Measurements from ENCODE around the gene CEBPE. TPM values are rescaled to one million over a fixed set of nuclear protein-coding genes. Genes with fewer than 3 reads are reported as not detected.

CEBPE gene
- total RNA-seq, 1 experiment from 2014 or later: not detected

DNA sequence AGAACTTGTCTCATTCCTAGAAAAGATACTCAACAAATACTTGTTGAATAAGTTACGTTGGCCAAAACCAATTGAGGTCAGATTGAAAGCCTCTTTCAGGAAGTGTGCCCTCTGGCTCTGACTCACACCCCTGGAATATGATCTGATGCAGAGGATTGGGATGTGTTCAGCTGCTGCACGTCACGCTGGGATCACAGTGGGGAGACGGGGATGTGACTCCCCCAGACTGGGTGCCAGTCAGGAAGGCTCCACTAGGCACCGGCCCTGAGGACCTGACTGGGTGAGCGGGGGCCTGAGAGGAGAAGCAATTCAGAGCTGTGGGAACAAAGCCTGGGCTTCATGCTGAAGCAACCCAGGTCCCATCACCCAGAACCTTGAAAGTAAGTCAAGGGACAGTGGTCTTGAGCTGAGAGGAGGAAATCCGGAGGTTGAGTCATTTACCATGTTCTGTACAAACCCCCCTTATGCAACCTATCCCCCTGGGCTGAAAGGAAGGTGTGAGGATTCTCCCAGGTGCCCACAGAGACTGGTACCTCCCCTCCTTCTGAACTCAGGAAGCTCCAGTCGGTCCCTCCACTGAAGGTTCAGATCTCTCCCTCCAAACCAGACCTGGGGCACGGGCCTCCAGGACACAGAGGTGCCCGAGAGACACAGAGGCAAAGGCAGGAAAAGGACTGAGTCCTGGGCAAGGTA is 3.9 kb downstream of the CEBPE start:
- CTCF ChIA-PET: interaction anchor here (0.5 to 0.8 kb wide), 2 partner anchors 46 to 87 kb away, joined by 3 read pairs; no protein-coding TSS in a partner anchor
- intact Hi-C loops (cut with micrococcal nuclease; ENCODE audit: unreplicated experiment): no loop called here
- DNase-seq: no peak
- no peaks in the 10 kb centered on the region for H3K9me3 Mint-ChIP-seq (ENCODE audit: unreplicated experiment)
- no peaks in the 10 kb centered on the region for H3K27me3 Mint-ChIP-seq (ENCODE audit: insufficient read depth, unreplicated experiment)
- BruUV-seq (replicated peaks): no TSS peak
- H3K36me3 ChIP-seq (ENCODE audit: control insufficient read depth, insufficient read depth, low read length): no peaks in the 10 kb centered on the region
- H3K9me3 ChIP-seq: no peaks in the 10 kb centered on the region
- TF ChIP-seq, protein P1, sequence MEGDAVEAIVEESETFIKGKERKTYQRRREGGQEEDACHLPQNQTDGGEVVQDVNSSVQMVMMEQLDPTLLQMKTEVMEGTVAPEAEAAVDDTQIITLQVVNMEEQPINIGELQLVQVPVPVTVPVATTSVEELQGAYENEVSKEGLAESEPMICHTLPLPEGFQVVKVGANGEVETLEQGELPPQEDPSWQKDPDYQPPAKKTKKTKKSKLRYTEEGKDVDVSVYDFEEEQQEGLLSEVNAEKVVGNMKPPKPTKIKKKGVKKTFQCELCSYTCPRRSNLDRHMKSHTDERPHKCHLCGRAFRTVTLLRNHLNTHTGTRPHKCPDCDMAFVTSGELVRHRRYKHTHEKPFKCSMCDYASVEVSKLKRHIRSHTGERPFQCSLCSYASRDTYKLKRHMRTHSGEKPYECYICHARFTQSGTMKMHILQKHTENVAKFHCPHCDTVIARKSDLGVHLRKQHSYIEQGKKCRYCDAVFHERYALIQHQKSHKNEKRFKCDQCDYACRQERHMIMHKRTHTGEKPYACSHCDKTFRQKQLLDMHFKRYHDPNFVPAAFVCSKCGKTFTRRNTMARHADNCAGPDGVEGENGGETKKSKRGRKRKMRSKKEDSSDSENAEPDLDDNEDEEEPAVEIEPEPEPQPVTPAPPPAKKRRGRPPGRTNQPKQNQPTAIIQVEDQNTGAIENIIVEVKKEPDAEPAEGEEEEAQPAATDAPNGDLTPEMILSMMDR (IDR thresholded peaks at IDR 0.05; ENCODE audit: insufficient read depth in 1 of 2, low read depth in 1 of 2, low read length in 1 of 2, severe bottlenecking in 1 of 2, unreplicated experiment in 1 of 2): no peak
- no peaks in the 10 kb centered on the region for H3K36me3 Mint-ChIP-seq (ENCODE audit: insufficient read depth, unreplicated experiment)
- no peaks in the 10 kb centered on the region for H3K4me1 ChIP-seq
- H3K4me3 ChIP-seq (ENCODE audit: low read depth, low read length): no peak overlapping the region
- H3K27ac Mint-ChIP-seq (ENCODE audit: unreplicated experiment): no peak overlapping the region
- H3K27me3 ChIP-seq (replicated peaks; ENCODE audit: control insufficient read depth, insufficient read depth, low read length): no peaks in the 10 kb centered on the region
- POLR2A ChIA-PET: no interaction called here
- no peaks in the 10 kb centered on the region for H3K4me1 Mint-ChIP-seq (ENCODE audit: low read depth, unreplicated experiment)
- H3K4me3 Mint-ChIP-seq (ENCODE audit: unreplicated experiment): no peak overlapping the region

DNA sequence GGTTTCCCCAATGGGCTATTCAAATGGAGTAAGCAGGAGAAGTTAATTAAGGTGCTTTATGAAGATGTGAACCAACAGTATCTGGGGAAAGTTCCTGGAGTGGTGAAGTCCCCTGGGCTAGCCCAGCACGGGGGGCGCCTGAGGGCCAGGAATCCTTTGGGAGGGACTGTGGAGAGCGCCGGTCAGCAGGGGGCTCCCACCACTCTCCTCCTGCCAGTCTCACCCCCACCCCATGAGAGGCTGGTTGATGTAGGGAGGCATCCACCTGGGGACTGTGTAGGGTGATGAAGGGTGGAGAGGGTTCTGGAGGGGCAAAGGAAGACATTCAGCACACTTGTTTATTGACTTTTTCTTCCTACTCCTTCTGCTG is 4.4 kb downstream of the CEBPE start:
- POLR2A ChIA-PET: no interaction called here
- TF ChIP-seq, protein P1 (IDR thresholded peaks at IDR 0.05; ENCODE audit: insufficient read depth in 1 of 2, low read depth in 1 of 2, low read length in 1 of 2, severe bottlenecking in 1 of 2, unreplicated experiment in 1 of 2): no peak
- CTCF ChIA-PET: interaction anchor here (0.8 kb wide), 1 partner anchor 46 kb away, joined by 3 read pairs; no protein-coding TSS in a partner anchor
- no peaks in the 10 kb centered on the region for H3K9me3 ChIP-seq
- no peak overlapping the region for H3K4me3 ChIP-seq (ENCODE audit: low read depth, low read length)
- H3K4me1 Mint-ChIP-seq (ENCODE audit: low read depth, unreplicated experiment): no peaks in the 10 kb centered on the region
- no peaks in the 10 kb centered on the region for H3K36me3 ChIP-seq (ENCODE audit: control insufficient read depth, insufficient read depth, low read length)
- no peak overlapping the region for H3K4me3 Mint-ChIP-seq (ENCODE audit: unreplicated experiment)
- no peaks in the 10 kb centered on the region for H3K9me3 Mint-ChIP-seq (ENCODE audit: unreplicated experiment)
- no peak for DNase-seq
- intact Hi-C loops (cut with micrococcal nuclease; ENCODE audit: unreplicated experiment): no loop called here
- no peaks in the 10 kb centered on the region for H3K36me3 Mint-ChIP-seq (ENCODE audit: insufficient read depth, unreplicated experiment)
- H3K27ac Mint-ChIP-seq (ENCODE audit: unreplicated experiment): no peak overlapping the region
- H3K27me3 Mint-ChIP-seq (ENCODE audit: insufficient read depth, unreplicated experiment): no peaks in the 10 kb centered on the region
- H3K4me1 ChIP-seq: no peaks in the 10 kb centered on the region
- no TSS peak for BruUV-seq (replicated peaks)
- H3K27me3 ChIP-seq (replicated peaks; ENCODE audit: control insufficient read depth, insufficient read depth, low read length): no peaks in the 10 kb centered on the region

DNA sequence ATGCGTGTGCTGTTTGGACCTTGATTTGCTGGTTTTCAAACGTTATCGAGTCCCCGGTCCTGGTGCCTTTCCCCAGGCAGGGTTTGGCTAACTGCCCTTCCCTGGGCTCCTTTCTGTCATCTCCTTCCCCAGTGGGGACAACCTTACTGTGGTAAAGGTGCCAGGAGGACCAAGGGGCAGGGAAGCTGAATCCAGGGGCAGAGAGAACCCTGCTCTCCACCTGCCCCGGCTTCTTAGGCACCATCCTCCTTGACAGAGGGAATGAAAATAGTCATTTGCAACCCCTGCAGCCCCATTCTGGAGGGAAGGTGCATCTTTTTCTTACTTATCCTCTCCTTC is 5.0 kb downstream of the CEBPE start:
- Mint-ChIP-seq H3K36me3 (ENCODE audit: insufficient read depth, unreplicated experiment) (no peaks in the 10 kb centered on the region), H3K4me1 (ENCODE audit: low read depth, unreplicated experiment) (no peaks in the 10 kb centered on the region), H3K27me3 (ENCODE audit: insufficient read depth, unreplicated experiment) (no peaks in the 10 kb centered on the region), H3K4me3 (ENCODE audit: unreplicated experiment) (no peak overlapping the region), H3K9me3 (ENCODE audit: unreplicated experiment) (no peaks in the 10 kb centered on the region), H3K27ac (ENCODE audit: unreplicated experiment) (no peak overlapping the region)
- TF ChIP-seq, protein P1 (IDR thresholded peaks at IDR 0.05; ENCODE audit: insufficient read depth in 1 of 2, low read depth in 1 of 2, low read length in 1 of 2, severe bottlenecking in 1 of 2, unreplicated experiment in 1 of 2): no peak
- no peaks in the 10 kb centered on the region for H3K36me3 ChIP-seq (ENCODE audit: control insufficient read depth, insufficient read depth, low read length)
- no peaks in the 10 kb centered on the region for H3K27me3 ChIP-seq (replicated peaks; ENCODE audit: control insufficient read depth, insufficient read depth, low read length)
- H3K9me3 ChIP-seq: no peaks in the 10 kb centered on the region
- H3K4me3 ChIP-seq (ENCODE audit: low read depth, low read length): no peak overlapping the region
- intact Hi-C loops (cut with micrococcal nuclease; ENCODE audit: unreplicated experiment): no loop called here
- ChIA-PET POLR2A (no interaction called here), CTCF (interaction anchor here (1.5 kb wide), 1 partner anchor 19 kb away, joined by 3 read pairs; the partner anchor contains the start of genes ACIN1 and C14orf119)
- no peak for DNase-seq
- no peaks in the 10 kb centered on the region for H3K4me1 ChIP-seq
- BruUV-seq (replicated peaks): no TSS peak
